HG02642 (cell line): ENCODE results near the gene CFAP45.

Source experiments
- ATAC-seq: cut with Tn5 transposase; IDR thresholded peaks from one replicate; pipeline ENCODE4 v1.9.1; 2021; ENCODE audit warnings: mild to moderate bottlenecking; ENCODE audit not compliant: unreplicated experiment, poor library complexity

Gene CFAP45

GRCh38 chr1:159883134-159883533, 16.8 kb downstream of the CFAP45 start:
- ATAC-seq, result no peak

DNA sequence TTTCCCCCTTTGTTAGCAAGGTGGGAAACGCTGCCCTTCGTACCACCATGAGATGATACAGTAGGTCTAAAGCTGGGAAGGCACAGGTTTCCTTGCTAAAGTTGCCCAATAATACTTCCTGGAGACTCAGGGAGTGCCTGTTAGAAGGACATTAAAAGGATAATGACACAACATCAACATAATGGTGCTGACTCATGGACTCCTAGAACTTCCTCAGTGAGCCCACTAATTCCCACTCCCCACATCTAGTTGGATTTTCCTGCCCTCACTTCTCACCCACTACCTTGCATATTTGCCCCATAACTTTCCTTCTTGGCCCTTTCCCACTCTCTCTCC, 17.5 kb downstream of the CFAP45 start:
- no peak for ATAC-seq

DNA sequence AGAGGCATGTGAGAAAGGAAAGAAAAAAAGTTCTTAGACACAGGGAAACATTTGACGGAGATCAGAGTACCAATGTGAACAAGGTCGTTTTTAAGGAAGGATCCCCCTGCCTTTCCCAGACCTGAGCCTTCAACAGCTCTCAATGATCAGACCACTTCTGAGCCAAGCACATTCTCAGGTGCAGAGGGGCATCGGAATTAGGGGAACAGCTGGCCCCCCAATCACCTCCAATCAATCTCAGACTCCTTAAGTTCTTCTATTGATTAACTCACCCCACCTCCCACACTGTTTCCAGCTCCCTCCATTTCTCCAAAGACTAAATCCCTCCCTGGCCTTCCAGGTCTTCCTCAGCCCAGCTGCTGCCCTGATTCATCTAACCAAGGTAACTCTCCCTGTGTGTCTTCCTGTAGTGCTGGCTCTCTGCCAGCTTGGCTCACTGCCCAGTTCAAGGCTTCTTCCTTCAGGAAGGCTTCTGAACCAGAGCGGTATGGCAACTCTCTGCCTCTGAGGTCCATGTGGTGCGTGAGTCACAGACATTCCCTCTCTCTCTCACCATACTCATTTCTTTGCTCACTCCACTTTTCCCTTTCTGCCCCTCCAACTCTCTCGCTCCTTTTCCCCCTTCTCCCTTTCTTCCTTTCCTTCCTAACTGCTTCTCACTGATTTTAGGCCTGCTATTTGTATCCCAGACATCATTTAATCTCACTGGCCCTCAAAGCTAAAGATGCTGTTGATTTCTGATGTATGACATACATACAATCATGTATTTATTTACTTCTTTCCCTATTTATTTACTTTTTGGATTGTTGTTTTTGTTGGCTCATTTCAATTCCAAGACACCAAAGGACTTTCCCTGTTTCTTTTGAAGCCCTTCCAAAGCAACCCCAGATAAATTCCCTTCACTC, 18.1 kb downstream of the CFAP45 start:
- ATAC-seq, result no peak

DNA sequence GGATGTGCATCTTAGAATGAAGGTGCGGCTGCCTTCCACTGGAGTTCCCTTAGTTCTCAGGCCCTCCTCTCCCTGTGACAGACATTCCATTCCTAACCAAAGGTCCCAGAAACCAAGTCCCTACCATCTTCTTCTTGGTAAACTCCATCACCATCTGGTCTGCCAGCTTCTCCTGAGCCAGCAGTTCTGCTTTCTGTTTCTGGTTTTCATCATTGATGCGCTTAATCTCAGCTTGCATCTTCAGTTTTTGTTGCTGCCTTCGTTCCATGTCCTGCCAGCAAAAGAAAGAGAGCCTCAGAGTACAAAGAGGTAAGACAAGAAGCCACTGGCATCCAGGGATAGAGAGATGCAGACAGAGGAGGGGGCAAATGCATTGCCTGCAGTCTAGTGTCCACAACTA, 19.5 kb downstream of the CFAP45 start:
- ATAC-seq, result no peak

- ATAC-seq, result no peak
Measured at GRCh38 chr1:159879977-159880376, 20.0 kb downstream of the CFAP45 start.

- no peak for ATAC-seq
Measured at GRCh38 chr1:159879136-159879535, 20.8 kb downstream of the CFAP45 start.

- ATAC-seq, result no peak
Measured at GRCh38 chr1:159877695-159878444, 22.1 kb downstream of the CFAP45 start.

DNA sequence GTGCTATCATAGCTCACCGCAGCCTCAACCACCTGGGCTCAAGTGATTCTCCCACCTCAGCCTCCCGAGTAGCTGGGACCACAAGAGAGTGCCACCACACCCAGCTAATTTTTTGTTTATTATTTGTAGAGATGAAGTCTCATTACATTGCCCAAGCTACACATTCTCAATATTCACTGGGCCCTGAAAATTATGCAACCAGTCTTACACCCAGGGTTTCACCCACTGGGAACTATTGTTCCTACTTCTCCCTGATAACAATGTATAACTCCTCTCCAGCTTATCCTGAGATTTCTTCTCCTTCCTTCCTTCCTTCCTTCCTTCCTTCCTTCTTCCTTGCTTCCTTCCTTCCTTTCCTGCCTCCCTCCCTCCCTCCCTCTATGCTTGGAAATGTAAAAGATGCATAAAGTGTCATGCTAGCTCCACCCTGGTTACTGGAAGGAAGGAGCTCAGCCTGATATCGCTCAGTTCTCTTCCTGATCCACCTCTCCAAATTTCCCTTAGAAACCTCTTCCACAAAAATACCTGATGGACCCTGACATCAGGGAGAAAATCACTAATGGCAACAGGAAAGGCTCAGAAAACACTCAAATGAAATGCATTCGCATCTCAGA, 26.3 kb downstream of the CFAP45 start:
- no peak for ATAC-seq

DNA sequence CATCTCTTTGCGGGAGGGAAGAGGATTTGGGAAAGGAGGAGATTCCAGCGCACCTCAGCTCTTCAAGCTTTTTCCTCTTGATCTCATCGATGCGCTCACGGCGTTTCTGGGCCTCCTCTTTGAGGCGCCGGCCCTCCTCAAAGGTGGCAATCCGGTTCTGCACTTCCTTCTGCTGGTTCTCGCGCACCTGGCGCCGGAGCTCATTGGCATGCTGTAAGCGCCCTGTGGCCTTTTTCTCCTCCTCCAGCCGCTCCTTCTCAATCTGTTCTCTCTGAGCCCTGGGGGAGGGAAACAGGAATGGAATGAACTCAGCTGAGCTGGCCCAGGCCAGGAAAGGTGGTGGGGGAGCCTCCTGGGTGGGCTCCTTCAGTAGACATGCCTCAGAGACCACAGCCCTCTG, 27.1 kb downstream of the CFAP45 start:
- no peak for ATAC-seq

- ATAC-seq, result no peak
Measured at GRCh38 chr1:159870704-159871103, 29.3 kb downstream of the CFAP45 start.

GRCh38 chr1:159869607-159870006, 30.4 kb downstream of the CFAP45 start:
- no peak for ATAC-seq

- no peak for ATAC-seq
Measured at GRCh38 chr1:159869173-159869572, 30.8 kb downstream of the CFAP45 start.

DNA sequence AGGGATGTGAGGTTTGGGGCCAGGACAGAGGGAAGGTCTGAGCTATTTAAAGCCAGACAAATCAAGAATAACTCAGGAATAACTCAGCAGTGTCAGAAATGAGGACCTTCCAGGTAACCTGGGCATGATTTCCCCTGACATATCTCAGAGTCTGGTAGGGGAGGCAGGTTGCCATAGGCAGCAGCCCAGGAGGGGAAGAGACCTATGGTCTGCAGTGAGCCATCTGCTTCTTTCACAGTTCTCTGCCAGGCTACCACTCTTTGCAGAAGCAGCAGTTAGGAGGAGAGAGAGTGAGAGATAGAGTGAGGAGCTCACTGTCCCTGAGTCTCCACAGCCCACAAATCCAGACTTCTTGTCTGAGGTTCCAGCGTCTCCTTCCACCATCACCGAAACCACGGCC, 31.2 kb downstream of the CFAP45 start:
- ATAC-seq, result no peak

DNA sequence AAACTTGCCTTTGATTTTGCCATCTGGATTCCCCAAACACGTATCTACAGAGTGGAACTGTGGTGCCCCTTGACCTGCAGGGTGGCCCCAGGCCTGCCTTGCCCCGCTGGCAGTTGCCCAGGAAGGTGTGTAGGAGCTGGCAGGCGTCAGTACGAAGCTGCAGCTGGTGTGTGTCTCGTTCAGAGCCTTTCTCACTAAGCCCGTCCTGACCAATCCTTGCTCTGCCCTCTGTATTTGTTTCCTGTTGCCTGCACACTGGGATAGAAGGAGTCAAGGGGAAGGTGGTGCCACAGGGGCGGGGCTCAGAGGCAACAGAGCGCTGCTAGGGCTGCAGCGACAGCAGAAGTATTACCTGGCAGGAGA, 32.3 kb downstream of the CFAP45 start:
- ATAC-seq, result no peak

DNA sequence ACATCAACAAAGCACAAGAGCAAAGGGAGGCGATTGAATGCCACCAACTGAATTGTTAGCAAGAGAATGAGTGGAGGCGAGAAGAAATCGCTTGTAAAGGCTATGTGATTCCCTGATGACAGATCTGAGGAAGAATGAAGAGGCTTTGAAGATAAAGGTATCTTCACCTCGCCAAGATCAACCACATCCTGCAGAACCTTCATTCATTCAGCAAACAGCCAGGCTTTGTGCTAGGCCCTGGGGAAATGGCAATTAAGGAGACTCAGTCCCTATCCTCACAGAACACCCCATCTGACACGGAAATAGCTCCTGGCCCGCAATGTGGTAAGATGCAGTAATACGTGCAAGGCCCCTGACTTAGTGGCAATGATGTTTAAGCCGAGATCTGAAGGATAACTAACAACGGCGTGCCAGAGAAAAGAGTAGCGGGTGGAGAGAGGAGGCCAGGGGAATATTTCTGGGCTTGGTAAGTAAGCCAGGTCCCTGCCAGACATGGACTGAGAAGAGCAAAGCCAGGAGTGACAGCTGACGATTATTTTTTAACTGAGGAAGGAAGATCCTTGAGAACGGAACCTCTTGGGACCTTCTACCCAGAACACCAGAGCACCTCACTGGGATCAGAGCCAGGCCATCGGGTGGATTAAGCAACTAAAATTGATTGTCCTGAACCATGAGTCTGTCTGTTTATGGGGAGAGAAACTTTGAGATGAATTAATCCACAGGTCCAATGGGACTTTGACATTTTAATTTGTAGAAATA, 32.9 kb downstream of the CFAP45 start:
- no peak for ATAC-seq

- ATAC-seq, result no peak
Measured at GRCh38 chr1:159866066-159866465, 33.9 kb downstream of the CFAP45 start.

DNA sequence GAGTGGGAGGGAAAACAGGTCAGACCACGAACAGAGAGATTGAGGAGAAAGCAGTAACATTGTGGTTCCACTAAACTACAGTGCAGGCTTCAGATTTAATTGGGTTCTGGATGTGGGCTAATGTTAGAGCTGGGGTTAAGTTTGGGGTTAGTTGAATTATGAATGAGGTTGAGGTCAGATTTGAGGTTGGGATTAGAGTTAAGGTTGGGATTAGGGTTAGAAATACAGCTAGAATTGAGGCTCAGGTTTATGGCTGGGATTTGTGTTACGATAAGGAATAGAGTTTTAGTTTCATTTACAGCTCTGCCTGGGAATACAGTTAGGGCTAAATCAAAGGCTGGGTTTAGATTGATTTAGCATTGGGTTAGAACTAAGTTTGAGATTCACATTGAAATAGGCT, 35.7 kb downstream of the CFAP45 start:
- no peak for ATAC-seq

- no peak for ATAC-seq
Measured at GRCh38 chr1:159862557-159862956, 37.4 kb downstream of the CFAP45 start, which contains the start of gene VSIG8. VSIG8 (minus strand) TSS chr1:159862657; CDS start chr1:159862521, 136 bp downstream.

- ATAC-seq, result no peak
Measured at GRCh38 chr1:159862031-159862430, 37.9 kb downstream of the CFAP45 start.

DNA sequence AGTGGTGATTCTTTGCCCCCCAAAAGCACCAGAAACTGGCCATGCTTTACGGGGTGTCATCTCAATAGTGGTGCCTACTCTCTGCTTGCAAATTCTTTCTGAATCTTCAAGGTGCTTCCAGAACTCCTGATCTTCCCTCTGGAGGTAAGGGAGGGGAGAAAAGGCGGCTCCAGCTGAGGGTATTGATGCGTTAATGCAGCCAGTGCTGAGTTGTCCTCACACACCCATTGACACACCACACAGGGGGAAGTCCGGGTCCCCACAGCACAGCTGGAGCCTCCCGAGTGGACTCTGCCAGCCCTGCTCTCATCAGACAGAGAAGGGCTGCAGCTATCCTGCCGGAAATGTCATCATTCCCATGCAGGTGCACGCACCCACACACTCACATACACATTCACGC, 38.7 kb downstream of the CFAP45 start:
- no peak for ATAC-seq

- ATAC-seq, result no peak
Measured at GRCh38 chr1:159860456-159860855, 39.5 kb downstream of the CFAP45 start.
